ENCODE data around the gene MCMBP. TPM values are rescaled to one million over a fixed set of nuclear protein-coding genes. Genes with fewer than 3 reads are reported as not detected.

The MCMBP gene
- total RNA-seq, 1 experiment from 2014 or later, result 36.1 TPM

GRCh38 chr10:119893845-119894427, 21.3 kb upstream of the MCMBP start:
- H3F3A ChIP-seq (ENCODE audit: low read length, unreplicated experiment), result no peaks in the 10 kb centered on the region
- 0 out of 2 replicates have a peak overlapping the region, but pooled peaks have one; percentile 96 for H3K9ac ChIP-seq (ENCODE audit: low read length)
- TF ChIP-seq EZH2 (IDR thresholded peaks at IDR 0.05; ENCODE audit: low read length, unreplicated experiment) (no peak), CTCF (conservative IDR thresholded peaks at IDR 0.05; ENCODE audit: low read depth, low read length) (no peak), EZH2phosphoT487 (IDR thresholded peaks at IDR 0.05; ENCODE audit: borderline replicate concordance, low read length) (no peak)
- H3K36me3 ChIP-seq (ENCODE audit: low read depth, low read length), result peaks cover 12% of the 10 kb centered on the region
- peak overlapping the region; percentile 93 for H3K4me3 ChIP-seq (ENCODE audit: low read length)
- POLR2A ChIA-PET (ENCODE audit: unreplicated experiment), result interaction anchor here (0.7 kb wide), 1 partner anchor 1156 kb away, joined by 5 read pairs; no protein-coding TSS in a partner anchor
- intact Hi-C loops (cut with micrococcal nuclease), result no loop called here
- H3K4me2 ChIP-seq (ENCODE audit: low read length), result peak overlapping the region; percentile 98
- peaks cover 31% of the 10 kb centered on the region for H4K20me1 ChIP-seq (ENCODE audit: low read length)
- H3K27ac ChIP-seq (ENCODE audit: low read length), result no peak overlapping the region
- no peak overlapping the region for H2AFZ ChIP-seq (ENCODE audit: low read length)
- BruUV-seq (replicated peaks), result no TSS peak
- no peaks in the 10 kb centered on the region for H3K27me3 ChIP-seq (ENCODE audit: low read length)
- ATAC-seq (no peak), DNase-seq (no peak)
- no peaks in the 10 kb centered on the region for H3K9me3 ChIP-seq (ENCODE audit: low read length)
- peaks cover 69% of the 10 kb centered on the region for H3K79me2 ChIP-seq (ENCODE audit: low read length)
- H3K4me1 ChIP-seq (ENCODE audit: insufficient read depth, low read length), result peaks cover 36% of the 10 kb centered on the region
- no peaks in the 10 kb centered on the region for H3K9me2 ChIP-seq (replicated peaks; ENCODE audit: low read length)
- CTCF ChIA-PET, result no interaction called here

- CTCF ChIA-PET, result no interaction called here
- TSS peak; percentile 54 for BruUV-seq (replicated peaks)
- Histone ChIP-seq H3K9me3 (ENCODE audit: low read length) (no peaks in the 10 kb centered on the region), H3F3A (ENCODE audit: low read length, unreplicated experiment) (no peaks in the 10 kb centered on the region), H3K4me2 (ENCODE audit: low read length) (peak overlapping the region; percentile 98), H3K36me3 (ENCODE audit: low read depth, low read length) (peaks cover 4% of the 10 kb centered on the region), H3K4me1 (ENCODE audit: insufficient read depth, low read length) (peaks cover 36% of the 10 kb centered on the region), H3K27me3 (ENCODE audit: low read length) (no peaks in the 10 kb centered on the region), H3K4me3 (ENCODE audit: low read length) (peak overlapping the region; percentile 93), H4K20me1 (ENCODE audit: low read length) (peaks cover 28% of the 10 kb centered on the region), H3K9me2 (replicated peaks; ENCODE audit: low read length) (no peaks in the 10 kb centered on the region), H3K9ac (ENCODE audit: low read length) (peak overlapping the region; percentile 96), H2AFZ (ENCODE audit: low read length) (peak overlapping the region; percentile 94), H3K27ac (ENCODE audit: low read length) (peak overlapping the region; percentile 54), H3K79me2 (ENCODE audit: low read length) (peaks cover 60% of the 10 kb centered on the region)
- POLR2A ChIA-PET (ENCODE audit: unreplicated experiment), result no interaction called here
- intact Hi-C loops (cut with micrococcal nuclease), result no loop called here
- TF ChIP-seq CTCF (conservative IDR thresholded peaks at IDR 0.05; ENCODE audit: low read depth, low read length) (no peak), EZH2 (IDR thresholded peaks at IDR 0.05; ENCODE audit: low read length, unreplicated experiment) (no peak), EZH2phosphoT487 (IDR thresholded peaks at IDR 0.05; ENCODE audit: borderline replicate concordance, low read length) (no peak)
- ATAC-seq (peak; percentile 12; the same call in 1 of the 2 replicates), DNase-seq (no peak)
These were observed 20.4 kb upstream of the MCMBP start for GRCh38 chr10:119893074-119893473.

All from PC-3 (cell line).